ENCODE results near the gene ZRANB3. TPM values are rescaled to one million over a fixed set of nuclear protein-coding genes. Genes with fewer than 3 reads are reported as not detected.

The ZRANB3 gene
- total and polyA plus RNA-seq, 2 of the 13 experiments (the other 11 are each of a cell fraction or from before 2014, with no cell fraction given): 5.8 to 25.2 TPM

DNA sequence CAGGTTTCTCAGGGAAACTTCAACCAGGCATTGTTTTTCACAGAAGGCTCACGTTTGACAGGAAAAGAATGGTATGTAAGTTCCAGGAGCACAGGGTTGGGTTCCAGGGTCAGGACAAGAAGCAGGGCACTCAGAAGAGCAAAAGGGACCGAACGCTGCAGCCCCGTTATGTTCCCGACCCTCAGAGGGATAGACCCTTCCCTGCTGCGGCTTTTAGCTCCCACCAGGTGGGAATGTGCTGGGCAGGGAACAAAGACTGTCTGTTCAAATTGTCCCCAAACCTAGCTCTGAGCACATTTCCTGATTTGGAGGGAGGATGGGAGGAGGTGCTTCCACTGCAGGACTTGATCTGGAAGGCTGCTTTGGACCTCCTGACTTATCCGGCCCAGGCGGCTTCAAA is 348.8 kb downstream of the ZRANB3 start (continued):
- TF ChIP-seq UBTF (CRISPR knock-in tag; IDR thresholded peaks at IDR 0.05) (no peak), PRMT3 (CRISPR knock-in tag; IDR thresholded peaks at IDR 0.05; ENCODE audit: borderline replicate concordance, low read depth) (no peak)

DNA sequence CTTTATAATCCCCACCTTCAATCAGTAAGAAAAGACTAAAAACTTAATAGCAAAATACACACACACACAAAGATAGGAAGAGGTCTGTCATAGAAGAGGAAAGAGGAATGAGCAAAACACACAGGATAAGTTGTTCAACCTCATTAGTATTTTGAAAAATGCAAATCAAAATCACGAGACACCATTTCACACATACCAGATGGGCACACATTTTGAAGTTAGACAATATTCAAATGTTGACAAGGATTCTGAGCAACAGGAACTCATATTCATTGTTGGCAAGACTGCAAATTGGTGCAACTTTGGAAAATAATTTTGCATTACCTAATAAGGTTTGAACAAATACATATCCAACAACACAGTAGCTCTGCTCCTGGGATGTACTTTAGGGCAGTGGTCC is 351.3 kb downstream of the ZRANB3 start:
- Histone ChIP-seq H4K20me1 (ENCODE audit: insufficient read depth, low read length) (no peaks in the 10 kb centered on the region), H3K4me2 (ENCODE audit: low read depth, low read length) (no peak overlapping the region), H3K9me3 (ENCODE audit: low read length) (no peaks in the 10 kb centered on the region), H3K27ac (ENCODE audit: extremely low read length, insufficient read depth, low read length) (no peak overlapping the region), H3K4me1 (ENCODE audit: insufficient read depth, low read length) (no peaks in the 10 kb centered on the region), H3K36me3 (replicated peaks in 1 of 2; ENCODE audit: control insufficient read depth in 1 of 2, insufficient read depth in 2 of 2, low read length in 2 of 2) (peaks cover 3 to 7% of the 10 kb centered on the region in 2 experiments; a peak in 3 of 5 replicates), H3K9ac (ENCODE audit: insufficient read depth, low read depth, low read length) (no peak overlapping the region), H3K27me3 (ENCODE audit: control insufficient read depth in 1 of 2, insufficient read depth in 2 of 2, low read length in 2 of 2) (no peaks in the 10 kb centered on the region), H3K4me3 (replicated peaks in 1 of 3; ENCODE audit: insufficient read depth in 1 of 3, low read depth in 2 of 3, low read length in 3 of 3) (no peak overlapping the region), H3K79me2 (ENCODE audit: insufficient read depth, low read length) (no peaks in the 10 kb centered on the region), H2AFZ (ENCODE audit: low read length) (no peak overlapping the region)
- DNase-seq (ENCODE audit: low spot score) (no peak), FAIRE-seq (no peak), ATAC-seq (no peak)
- WGBS (ENCODE audit: low lambda C conversion rate): 100% methylated on average over 1 of the region's 1 CpG
- POLR2A ChIA-PET: no interaction called here
- BruUV-seq (replicated peaks): TSS peak; percentile 17
- TF ChIP-seq TBX2 (CRISPR knock-in tag; IDR thresholded peaks at IDR 0.05; ENCODE audit: borderline replicate concordance): no peak
- CTCF ChIA-PET (ENCODE audit: low intra/inter-chr PET ratio, low total read pairs): no interaction called here
- in situ Hi-C loops (cut with HindIII; ENCODE audit: extremely low pct_ligation_motif_present, low pct_unique_long_range_greater_than_20kb) (no loop called here), intact Hi-C loops (cut with micrococcal nuclease; ENCODE audit: unreplicated experiment) (no loop called here)

DNA sequence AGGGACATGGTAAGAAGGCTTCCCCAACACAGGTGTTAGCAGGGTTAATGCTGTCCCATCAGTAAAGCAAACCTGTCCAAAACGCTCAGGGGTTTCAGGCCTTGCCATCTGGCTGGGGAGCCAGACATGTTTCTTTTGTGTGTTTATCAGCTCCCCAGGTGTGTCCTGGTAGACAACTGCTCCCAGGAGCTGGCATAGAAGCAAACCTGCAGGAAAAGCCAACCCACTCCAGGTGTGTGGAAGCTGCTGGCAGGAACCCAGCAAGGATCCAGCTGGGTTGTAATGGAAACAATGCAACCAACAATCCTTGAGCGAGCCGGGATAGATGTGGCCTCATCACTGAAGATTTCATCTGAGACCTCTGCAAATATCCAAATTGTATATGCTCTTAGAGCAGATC is 355.8 kb downstream of the ZRANB3 start:
- Histone ChIP-seq H3K27me3 (ENCODE audit: control insufficient read depth in 1 of 2, insufficient read depth in 2 of 2, low read length in 2 of 2) (no peaks in the 10 kb centered on the region), H3K9ac (ENCODE audit: insufficient read depth, low read depth, low read length) (no peak overlapping the region), H3K4me3 (replicated peaks in 1 of 3; ENCODE audit: insufficient read depth in 1 of 3, low read depth in 2 of 3, low read length in 3 of 3) (no peak overlapping the region), H3K79me2 (ENCODE audit: insufficient read depth, low read length) (no peaks in the 10 kb centered on the region), H3K4me2 (ENCODE audit: low read depth, low read length) (no peak overlapping the region), H3K36me3 (replicated peaks in 1 of 2; ENCODE audit: control insufficient read depth in 1 of 2, insufficient read depth in 2 of 2, low read length in 2 of 2) (peaks cover 7 to 18% of the 10 kb centered on the region in 2 experiments), H4K20me1 (ENCODE audit: insufficient read depth, low read length) (no peaks in the 10 kb centered on the region), H3K9me3 (ENCODE audit: low read length) (no peaks in the 10 kb centered on the region), H3K4me1 (ENCODE audit: insufficient read depth, low read length) (no peaks in the 10 kb centered on the region), H3K27ac (ENCODE audit: extremely low read length, insufficient read depth, low read length) (no peak overlapping the region), H2AFZ (ENCODE audit: low read length) (no peak overlapping the region)
- no TSS peak for BruUV-seq (replicated peaks)
- in situ Hi-C loops (cut with HindIII; ENCODE audit: extremely low pct_ligation_motif_present, low pct_unique_long_range_greater_than_20kb) (no loop called here), intact Hi-C loops (cut with micrococcal nuclease; ENCODE audit: unreplicated experiment) (no loop called here)
- DNase-seq (ENCODE audit: low spot score): no peak
- POLR2A ChIA-PET: no interaction called here
- WGBS (ENCODE audit: low lambda C conversion rate): 100% methylated on average over 3 of the region's 3 CpGs
- ATAC-seq: peak; percentile 6; the same call in 2 of the 3 replicates
- CTCF ChIA-PET (ENCODE audit: low intra/inter-chr PET ratio, low total read pairs): no interaction called here
- no peak for FAIRE-seq
- TF ChIP-seq ZNF234 (CRISPR knock-in tag; conservative IDR thresholded peaks at IDR 0.05): no peak
- TF ChIP-seq SIN3B (IDR thresholded peaks at IDR 0.05; ENCODE audit: low read length): no peak
- TF ChIP-seq, protein P1, sequence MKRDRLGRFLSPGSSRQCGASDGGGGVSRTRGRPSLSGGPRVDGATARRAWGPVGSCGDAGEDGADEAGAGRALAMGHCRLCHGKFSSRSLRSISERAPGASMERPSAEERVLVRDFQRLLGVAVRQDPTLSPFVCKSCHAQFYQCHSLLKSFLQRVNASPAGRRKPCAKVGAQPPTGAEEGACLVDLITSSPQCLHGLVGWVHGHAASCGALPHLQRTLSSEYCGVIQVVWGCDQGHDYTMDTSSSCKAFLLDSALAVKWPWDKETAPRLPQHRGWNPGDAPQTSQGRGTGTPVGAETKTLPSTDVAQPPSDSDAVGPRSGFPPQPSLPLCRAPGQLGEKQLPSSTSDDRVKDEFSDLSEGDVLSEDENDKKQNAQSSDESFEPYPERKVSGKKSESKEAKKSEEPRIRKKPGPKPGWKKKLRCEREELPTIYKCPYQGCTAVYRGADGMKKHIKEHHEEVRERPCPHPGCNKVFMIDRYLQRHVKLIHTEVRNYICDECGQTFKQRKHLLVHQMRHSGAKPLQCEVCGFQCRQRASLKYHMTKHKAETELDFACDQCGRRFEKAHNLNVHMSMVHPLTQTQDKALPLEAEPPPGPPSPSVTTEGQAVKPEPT (CRISPR knock-in tag; IDR thresholded peaks at IDR 0.05; ENCODE audit: low read depth): no peak
- TF ChIP-seq PCBP2 (optimal IDR thresholded peaks at IDR 0.05; ENCODE audit: low read depth, low read length, poor library complexity, severe bottlenecking): no peak
- TF ChIP-seq ZNF557 (CRISPR knock-in tag; IDR thresholded peaks at IDR 0.05): no peak
- TF ChIP-seq, protein P2, sequence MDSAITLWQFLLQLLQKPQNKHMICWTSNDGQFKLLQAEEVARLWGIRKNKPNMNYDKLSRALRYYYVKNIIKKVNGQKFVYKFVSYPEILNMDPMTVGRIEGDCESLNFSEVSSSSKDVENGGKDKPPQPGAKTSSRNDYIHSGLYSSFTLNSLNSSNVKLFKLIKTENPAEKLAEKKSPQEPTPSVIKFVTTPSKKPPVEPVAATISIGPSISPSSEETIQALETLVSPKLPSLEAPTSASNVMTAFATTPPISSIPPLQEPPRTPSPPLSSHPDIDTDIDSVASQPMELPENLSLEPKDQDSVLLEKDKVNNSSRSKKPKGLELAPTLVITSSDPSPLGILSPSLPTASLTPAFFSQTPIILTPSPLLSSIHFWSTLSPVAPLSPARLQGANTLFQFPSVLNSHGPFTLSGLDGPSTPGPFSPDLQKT (CRISPR knock-in tag; IDR thresholded peaks at IDR 0.05; ENCODE audit: borderline replicate concordance): no peak
- TF ChIP-seq NCOR1 (IDR thresholded peaks at IDR 0.05; ENCODE audit: borderline replicate concordance, low read length): no peak
- no peak for TF ChIP-seq KAT2B (IDR thresholded peaks at IDR 0.05; ENCODE audit: borderline replicate concordance, low read depth, low read length)
- TF ChIP-seq ATF7 (IDR thresholded peaks at IDR 0.05): no peak
- TF ChIP-seq ATF7 (CRISPR knock-in tag; IDR thresholded peaks at IDR 0.05): no peak

Measured in HepG2 (cell line).